DND-41 (cell line): ENCODE results near the gene MEF2C.

Experiments used
- CTCF ChIP-seq: IDR thresholded peaks from 2 replicates; pipeline ENCODE4 v1.5.1; 2012; ENCODE audit warnings: borderline replicate concordance, low read length, moderate library complexity, mild to moderate bottlenecking; ENCODE audit not compliant: poor library complexity, severe bottlenecking; ENCODE audit errors: extremely low read depth
- EZH2 ChIP-seq: IDR thresholded peaks from 3 replicates; pipeline ENCODE4 v1.6.1; 2012; ENCODE audit warnings: borderline replicate concordance, low read depth, mild to moderate bottlenecking, moderate library complexity, low read length, inconsistent platforms; ENCODE audit not compliant: severe bottlenecking

GRCh38 chr5:88867638-88868037, 15.3 kb downstream of the MEF2C start:
- TF ChIP-seq CTCF: no peak
- no peak for TF ChIP-seq EZH2
